Panc1 (cell line): ENCODE results near the gene GPA33.

Source experiments
- CTCF ChIP-seq: fragments of 450-650 bp; IDR thresholded peaks from 2 replicates; pipeline ENCODE4 v1.5.1; 2017; ENCODE audit warnings: mild to moderate bottlenecking
- POLR2AphosphoS5 ChIP-seq: IDR thresholded peaks from 2 replicates; pipeline ENCODE4 v1.6.1; 2012; ENCODE audit warnings: mild to moderate bottlenecking, low read depth, low read length, moderate library complexity
- SIN3A ChIP-seq: IDR thresholded peaks from 2 replicates; pipeline ENCODE4 v1.6.1; 2012; ENCODE audit warnings: low read depth, mild to moderate bottlenecking, low read length, moderate library complexity, borderline replicate concordance; ENCODE audit not compliant: insufficient read depth
- TCF7L2 ChIP-seq: IDR thresholded peaks from 2 replicates; pipeline ENCODE4 v1.6.1; 2011; ENCODE audit warnings: mild to moderate bottlenecking, low read depth, low read length, inconsistent platforms

- no peak for TF ChIP-seq CTCF
- no peak for TF ChIP-seq TCF7L2
- TF ChIP-seq SIN3A, result no peak
- TF ChIP-seq POLR2AphosphoS5, result no peak
Observed at GRCh38 chr1:167100730-167101129, 10.6 kb upstream of the GPA33 start.
